Measurements from ENCODE around the gene WNT7A.
"Not testable (repeated sequence)": the region's sequence is repeated elsewhere in the genome, so short reads cannot be mapped to it uniquely, and the experiment has no call there.

Gene WNT7A

GRCh38 chr3:13858768-13859520 lies 20.9 kb downstream of the WNT7A start:
- Histone ChIP-seq H3K27ac (no peak overlapping the region), H3K27me3 (ENCODE audit: insufficient read depth, low read depth, severe bottlenecking) (peaks cover 86% of the 10 kb centered on the region), H3K36me3 (no peaks in the 10 kb centered on the region), H3K4me3 (ENCODE audit: low read depth, low read length) (no peak overlapping the region), H3K9me3 (ENCODE audit: severe bottlenecking) (no peaks in the 10 kb centered on the region)
- no peak for DNase-seq
- no peak for TF ChIP-seq CTCF (IDR thresholded peaks at IDR 0.05; ENCODE audit: low read depth, low read length)

DNA sequence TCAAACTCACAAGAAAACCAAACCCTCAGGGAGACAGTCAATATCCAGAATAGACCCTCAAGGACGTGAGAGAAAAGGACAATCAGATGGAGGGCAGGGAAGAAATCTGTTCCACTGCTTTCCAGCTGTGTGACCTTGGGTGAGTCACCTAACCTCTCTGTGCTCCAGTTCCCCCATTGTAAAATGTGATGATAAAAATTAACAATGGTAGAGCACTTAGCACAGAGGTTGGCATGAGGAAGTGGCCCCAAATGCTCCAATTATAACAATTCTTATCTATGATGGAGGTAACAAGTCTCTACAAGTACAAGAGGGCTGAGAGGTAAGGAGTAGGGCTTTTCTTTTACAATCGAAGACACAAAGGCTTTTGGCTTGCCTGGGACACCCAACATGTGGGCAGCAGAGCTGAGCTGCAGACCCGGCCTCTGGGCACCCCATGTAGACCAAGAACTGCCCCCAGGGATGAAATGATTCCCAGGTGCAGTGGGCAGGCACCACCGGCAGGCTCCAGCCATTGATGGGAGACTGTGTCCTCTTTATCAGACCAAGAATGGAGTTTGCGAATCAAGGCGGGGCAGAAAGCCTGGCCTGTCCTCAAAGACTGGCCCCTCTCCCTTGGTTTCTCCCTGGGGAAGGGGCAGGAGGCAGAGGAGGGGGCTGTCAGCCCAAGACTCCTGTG lies 22.0 kb downstream of the WNT7A start:
- Histone ChIP-seq H3K27me3 (ENCODE audit: insufficient read depth, low read depth, severe bottlenecking) (peaks cover 86% of the 10 kb centered on the region), H3K27ac (no peak overlapping the region), H3K4me3 (ENCODE audit: low read depth, low read length) (no peak overlapping the region), H3K36me3 (no peaks in the 10 kb centered on the region), H3K9me3 (ENCODE audit: severe bottlenecking) (no peaks in the 10 kb centered on the region)
- TF ChIP-seq CTCF (IDR thresholded peaks at IDR 0.05; ENCODE audit: low read depth, low read length) = no peak
- DNase-seq = no peak

DNA sequence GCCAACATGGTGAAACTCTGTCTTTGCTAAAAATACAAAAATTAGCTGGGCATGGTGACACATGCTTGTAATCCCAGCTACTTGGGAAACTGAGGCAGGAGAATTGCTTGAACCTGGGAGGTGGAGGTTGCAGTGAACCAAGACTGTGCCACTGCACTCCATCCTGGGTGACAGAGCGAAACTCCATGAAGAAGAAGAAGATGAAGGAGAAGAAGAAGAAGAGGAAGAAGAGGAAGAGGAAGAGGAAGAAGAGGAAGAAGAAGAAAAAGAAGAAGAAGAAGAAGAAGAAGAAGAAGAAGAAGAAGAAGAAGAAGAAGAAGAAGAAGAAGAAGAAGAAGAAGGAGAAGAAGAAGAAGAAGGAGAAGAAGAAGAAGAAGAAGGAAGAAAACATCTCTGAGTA lies 23.2 kb downstream of the WNT7A start:
- peaks cover 86% of the 10 kb centered on the region for H3K27me3 ChIP-seq (ENCODE audit: insufficient read depth, low read depth, severe bottlenecking)
- not testable (repeated sequence) for H3K36me3 ChIP-seq; H3K27ac ChIP-seq; H3K4me3 ChIP-seq (ENCODE audit: low read depth, low read length); H3K9me3 ChIP-seq (ENCODE audit: severe bottlenecking); DNase-seq

DNA sequence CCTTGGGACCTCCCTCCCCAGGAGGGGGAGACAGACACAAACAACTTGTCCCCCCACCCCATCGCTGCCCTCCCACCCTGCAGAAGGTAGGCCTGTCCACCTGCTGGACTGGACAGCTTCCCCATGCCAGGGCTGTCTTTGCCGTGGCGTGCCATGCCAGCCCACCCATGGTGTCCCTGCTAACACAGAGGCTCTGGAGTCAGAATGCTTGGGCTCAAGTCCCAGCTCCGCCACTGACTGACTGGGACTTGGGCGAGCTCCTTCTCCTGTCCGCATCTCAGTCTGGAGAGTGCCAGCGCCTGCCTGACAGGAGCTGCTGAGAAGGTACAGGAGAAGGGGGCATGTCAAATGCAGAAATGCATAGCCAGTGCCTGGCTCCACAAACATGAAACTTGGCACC lies 23.9 kb downstream of the WNT7A start:
- H3K4me3 ChIP-seq (ENCODE audit: low read depth, low read length) = no peak overlapping the region
- H3K9me3 ChIP-seq (ENCODE audit: severe bottlenecking) = no peaks in the 10 kb centered on the region
- DNase-seq = no peak
- TF ChIP-seq CTCF (IDR thresholded peaks at IDR 0.05; ENCODE audit: low read depth, low read length) = no peak
- H3K27me3 ChIP-seq (ENCODE audit: insufficient read depth, low read depth, severe bottlenecking) = peaks cover 86% of the 10 kb centered on the region
- no peak overlapping the region for H3K27ac ChIP-seq
- no peaks in the 10 kb centered on the region for H3K36me3 ChIP-seq

DNA sequence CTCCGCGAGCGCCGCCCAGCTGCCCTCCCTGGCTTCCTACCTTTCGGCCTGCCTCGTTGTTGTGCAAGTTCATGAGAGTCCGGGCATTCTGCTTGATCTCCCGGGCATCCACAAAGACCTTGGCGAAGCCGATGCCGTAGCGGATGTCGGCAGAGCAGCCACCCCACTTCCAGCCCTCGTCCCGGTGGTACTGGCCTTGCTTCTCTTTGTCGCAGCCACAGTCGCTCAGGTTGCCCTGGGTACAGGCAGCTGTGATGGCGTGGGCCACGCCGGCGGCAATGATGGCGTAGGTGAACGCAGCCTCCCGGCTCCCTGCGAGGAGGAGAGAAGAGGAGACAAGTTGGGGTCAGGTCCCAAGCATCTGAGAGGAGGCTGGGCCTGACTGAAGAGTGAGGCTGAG lies 25.4 kb downstream of the WNT7A start:
- no peak overlapping the region for H3K4me3 ChIP-seq (ENCODE audit: low read depth, low read length)
- H3K9me3 ChIP-seq (ENCODE audit: severe bottlenecking) = no peaks in the 10 kb centered on the region
- no peak for TF ChIP-seq CTCF (IDR thresholded peaks at IDR 0.05; ENCODE audit: low read depth, low read length)
- no peak overlapping the region for H3K27ac ChIP-seq
- DNase-seq = no peak
- no peaks in the 10 kb centered on the region for H3K36me3 ChIP-seq
- peaks cover 89% of the 10 kb centered on the region for H3K27me3 ChIP-seq (ENCODE audit: insufficient read depth, low read depth, severe bottlenecking)

GRCh38 chr3:13853978-13854296 lies 25.9 kb downstream of the WNT7A start:
- Histone ChIP-seq H3K27ac (no peak overlapping the region), H3K4me3 (ENCODE audit: low read depth, low read length) (no peak overlapping the region), H3K36me3 (no peaks in the 10 kb centered on the region), H3K27me3 (ENCODE audit: insufficient read depth, low read depth, severe bottlenecking) (peaks cover 90% of the 10 kb centered on the region), H3K9me3 (ENCODE audit: severe bottlenecking) (no peaks in the 10 kb centered on the region)
- DNase-seq = no peak
- no peak for TF ChIP-seq CTCF (IDR thresholded peaks at IDR 0.05; ENCODE audit: low read depth, low read length)
